ENCODE results near the gene FARP2.
"Not testable (repeated sequence)": the region's sequence is repeated elsewhere in the genome, so short reads cannot be mapped to it uniquely, and the experiment has no call there.

The FARP2 gene

GRCh38 chr2:241412144-241412543, 56.1 kb downstream of the FARP2 start:
- DNase-seq, result no peak

GRCh38 chr2:241413501-241413900, 57.4 kb downstream of the FARP2 start:
- DNase-seq, result not testable (repeated sequence)

GRCh38 chr2:241413929-241414580, 58.0 kb downstream of the FARP2 start:
- DNase-seq, result no peak

- no peak for DNase-seq
These were observed 59.1 kb downstream of the FARP2 start for GRCh38 chr2:241415196-241415595.

GRCh38 chr2:241417626-241418025, 61.5 kb downstream of the FARP2 start:
- no peak for DNase-seq

- no peak for DNase-seq
These were observed 65.2 kb downstream of the FARP2 start for GRCh38 chr2:241421330-241421729.

- not testable (repeated sequence) for DNase-seq
These were observed 65.9 kb downstream of the FARP2 start for GRCh38 chr2:241421942-241422341.

GRCh38 chr2:241422350-241422749, 66.3 kb downstream of the FARP2 start:
- DNase-seq, result no peak

GRCh38 chr2:241423489-241423888, 67.4 kb downstream of the FARP2 start:
- DNase-seq, result not testable (repeated sequence)

GRCh38 chr2:241425368-241425767, 69.3 kb downstream of the FARP2 start:
- DNase-seq, result no peak

- DNase-seq, result no peak
These were observed 74.1 kb downstream of the FARP2 start for GRCh38 chr2:241430178-241430577.

GRCh38 chr2:241432824-241433448, 76.9 kb downstream of the FARP2 start:
- no peak for DNase-seq

GRCh38 chr2:241437179-241437578, 81.1 kb downstream of the FARP2 start:
- DNase-seq, result no peak

- no peak for DNase-seq
These were observed 85.4 kb downstream of the FARP2 start for GRCh38 chr2:241441492-241441891.

- peak; percentile 87 for DNase-seq
These were observed 87.6 kb downstream of the FARP2 start for GRCh38 chr2:241443486-241444223.

GRCh38 chr2:241445426-241445825, 89.3 kb downstream of the FARP2 start:
- no peak for DNase-seq

- DNase-seq, result not testable (repeated sequence)
These were observed 94.0 kb downstream of the FARP2 start for GRCh38 chr2:241450092-241450491.

GRCh38 chr2:241451840-241452506, 95.9 kb downstream of the FARP2 start:
- DNase-seq, result no peak

- not testable (repeated sequence) for DNase-seq
These were observed 97.8 kb downstream of the FARP2 start for GRCh38 chr2:241453919-241454318.

- no peak for DNase-seq
These were observed 98.9 kb downstream of the FARP2 start for GRCh38 chr2:241454837-241455485.

- DNase-seq, result no peak
These were observed 100.5 kb downstream of the FARP2 start for GRCh38 chr2:241456546-241456945.

- no peak for DNase-seq
These were observed 102.6 kb downstream of the FARP2 start for GRCh38 chr2:241458687-241459086.

GRCh38 chr2:241459520-241459919, 103.4 kb downstream of the FARP2 start:
- no peak for DNase-seq
